ENCODE data around the gene MRPL19. TPM values are rescaled to one million over a fixed set of nuclear protein-coding genes. Genes with fewer than 3 reads are reported as not detected.

The MRPL19 gene
- total and polyA plus RNA-seq, 10 of the 15 experiments (the other 5 are each of a cell fraction or from before 2014, with no cell fraction given), result 13.1 to 99.0 (median 56.6) TPM

- BruUV-seq (replicated peaks), result TSS peak; percentile 78
- 0 out of 4 replicates have a peak, but pooled peaks cover 0 to 3% of the 10 kb centered on the region in 2 experiments for H3K36me3 ChIP-seq (ENCODE audit: control insufficient read depth in 2 of 2, insufficient read depth in 2 of 2, low read length in 1 of 2)
- RAD21 ChIA-PET (ENCODE audit: unreplicated experiment), result interaction anchor here (0.7 to 1.0 kb wide), 2 partner anchors 58 to 59 kb away, joined by 3 read pairs; no protein-coding TSS in a partner anchor
- H3K27me3 ChIP-seq (replicated peaks in 1 of 2; ENCODE audit: control insufficient read depth in 2 of 2, insufficient read depth in 2 of 2, low read length in 1 of 2), result no peaks in the 10 kb centered on the region
- H3K4me2 ChIP-seq (ENCODE audit: control insufficient read depth, insufficient read depth), result peak overlapping the region; percentile 94
- peak overlapping the region; percentile 100 for H2AFZ ChIP-seq (ENCODE audit: control insufficient read depth, low read depth, low read length)
- intact Hi-C loops (cut with micrococcal nuclease; ENCODE audit: unreplicated experiment), result loop anchor here (2.0 kb wide), 1 partner anchor 63 kb away; the partner anchor contains the start of gene MRPL19
- CTCF ChIA-PET, result interaction anchor here (0.6 to 4.6 kb wide), 12 partner anchors 9 to 837 kb away, joined by 3 to 17 read pairs (median 4); no protein-coding TSS in a partner anchor
- SMC1A ChIA-PET (ENCODE audit: uncharacterized antibody, unreplicated experiment), result interaction anchor here (0.7 to 2.0 kb wide), 5 partner anchors 12 to 305 kb away, joined by 3 to 5 read pairs (median 4); partner anchors contain the start of gene MRPL19
- H3K4me3 ChIP-seq, result peak overlapping the region; percentile 86
- DNase-seq (ENCODE audit: low read depth, low spot score), result no peak
- POLR2A ChIA-PET, result interaction anchor here (0.7 kb wide), 1 partner anchor 63 kb away, joined by 3 read pairs; the partner anchor contains the start of gene MRPL19
- WGBS (ENCODE audit: insufficient coverage, insufficient replicate concordance, low lambda C conversion rate, missing lambda C conversion rate), result 1% methylated on average over 12 of the region's 12 CpGs
- no peaks in the 10 kb centered on the region for H3K9me3 ChIP-seq (replicated peaks; ENCODE audit: control insufficient read depth, insufficient read depth, low read length)
- H3K9ac ChIP-seq (ENCODE audit: control insufficient read depth, insufficient read depth, low read length), result peak overlapping the region; percentile 95
- in situ Hi-C loops (cut with MboI), result no loop called here
- peak overlapping the region; percentile 94 for H3K27ac ChIP-seq (ENCODE audit: control insufficient read depth, insufficient read depth)
- H3K4me1 ChIP-seq (ENCODE audit: control insufficient read depth, insufficient read depth, low read length), result peaks cover 14% of the 10 kb centered on the region
- TF ChIP-seq MTA2 (IDR thresholded peaks at IDR 0.05; ENCODE audit: low read depth), result peak; percentile 39; the same call in 1 of the 2 replicates
- no peak for TF ChIP-seq CREM (IDR thresholded peaks at IDR 0.05; ENCODE audit: low read depth)
- TF ChIP-seq YBX1 (IDR thresholded peaks at IDR 0.05), result no peak
- TF ChIP-seq NBN (IDR thresholded peaks at IDR 0.05), result no peak; the same call in 1 of the 2 replicates
- no peak for TF ChIP-seq MTA3 (IDR thresholded peaks at IDR 0.05; ENCODE audit: borderline replicate concordance, low read length)
- 0 out of 2 replicates have a peak, but pooled peaks have one; percentile 13 for TF ChIP-seq HDGF (IDR thresholded peaks at IDR 0.05)
- TF ChIP-seq PKNOX1 (IDR thresholded peaks at IDR 0.05), result no peak
- 0 out of 2 replicates have a peak, but pooled peaks have one; percentile 13 for TF ChIP-seq ZBED1 (IDR thresholded peaks at IDR 0.05; ENCODE audit: borderline replicate concordance)
- TF ChIP-seq SKIL (IDR thresholded peaks at IDR 0.05; ENCODE audit: low read depth, poor library complexity, severe bottlenecking), result no peak
- no peak for TF ChIP-seq SRF (IDR thresholded peaks at IDR 0.05; ENCODE audit: low read depth in 2 of 2, low read length in 2 of 2)
- peak; percentile 28; the same call in 1 of the 2 replicates for TF ChIP-seq ZBTB40 (IDR thresholded peaks at IDR 0.05; ENCODE audit: borderline replicate concordance)
- no peaks in the 10 kb centered on the region for H4K20me1 ChIP-seq (ENCODE audit: control insufficient read depth, insufficient read depth)
- no peak for FAIRE-seq
- peaks cover 28% of the 10 kb centered on the region for H3K79me2 ChIP-seq (ENCODE audit: control insufficient read depth, insufficient read depth, low read length)
- no peak for ATAC-seq
These were observed 63.6 kb downstream of the MRPL19 start for GRCh38 chr2:75710220-75710576.
